Stimulated activated CD4-positive, alpha-beta T cell treated with anti-CD3 and anti-CD28 coated beads, Interleukin-15, amount 100 ng/mL, for 1 hour (primary cell): ENCODE measurements around the gene DTNA.

Source experiments
- DNase-seq, 2 donors: peaks; one replicate each; pipeline ENCODE4 v3.0.0-alpha.2; 2020; ENCODE audit warnings: low read depth in 1 of 2, low spot score in 1 of 2

The DTNA gene

GRCh38 chr18:34928754-34929335 is 218.7 kb downstream of the DTNA start:
- no peak for DNase-seq

- DNase-seq = no peak
Measured at GRCh38 chr18:34929336-34929780, 219.3 kb downstream of the DTNA start.

GRCh38 chr18:34932363-34932762 is 222.3 kb downstream of the DTNA start:
- DNase-seq = no peak

GRCh38 chr18:34932792-34933466 is 222.8 kb downstream of the DTNA start:
- DNase-seq = no peak

- no peak for DNase-seq
Measured at GRCh38 chr18:34933909-34934661, 224.0 kb downstream of the DTNA start.

- no peak for DNase-seq
Measured at GRCh38 chr18:34936772-34937171, 226.7 kb downstream of the DTNA start.

GRCh38 chr18:34938090-34938489 is 228.0 kb downstream of the DTNA start:
- DNase-seq = no peak
